GM12873 (cell line): ENCODE measurements around the gene FBXL2.

Experiments
- TF ChIP-seq, protein P1 (sequence below): IDR thresholded peaks from 2 replicates; pipeline ENCODE4 v1.5.1; 2012; ENCODE audit warnings: low read depth, mild to moderate bottlenecking, moderate library complexity, low read length, control low read depth; ENCODE audit not compliant: insufficient read depth; ENCODE audit errors: missing control alignments

The FBXL2 gene

DNA sequence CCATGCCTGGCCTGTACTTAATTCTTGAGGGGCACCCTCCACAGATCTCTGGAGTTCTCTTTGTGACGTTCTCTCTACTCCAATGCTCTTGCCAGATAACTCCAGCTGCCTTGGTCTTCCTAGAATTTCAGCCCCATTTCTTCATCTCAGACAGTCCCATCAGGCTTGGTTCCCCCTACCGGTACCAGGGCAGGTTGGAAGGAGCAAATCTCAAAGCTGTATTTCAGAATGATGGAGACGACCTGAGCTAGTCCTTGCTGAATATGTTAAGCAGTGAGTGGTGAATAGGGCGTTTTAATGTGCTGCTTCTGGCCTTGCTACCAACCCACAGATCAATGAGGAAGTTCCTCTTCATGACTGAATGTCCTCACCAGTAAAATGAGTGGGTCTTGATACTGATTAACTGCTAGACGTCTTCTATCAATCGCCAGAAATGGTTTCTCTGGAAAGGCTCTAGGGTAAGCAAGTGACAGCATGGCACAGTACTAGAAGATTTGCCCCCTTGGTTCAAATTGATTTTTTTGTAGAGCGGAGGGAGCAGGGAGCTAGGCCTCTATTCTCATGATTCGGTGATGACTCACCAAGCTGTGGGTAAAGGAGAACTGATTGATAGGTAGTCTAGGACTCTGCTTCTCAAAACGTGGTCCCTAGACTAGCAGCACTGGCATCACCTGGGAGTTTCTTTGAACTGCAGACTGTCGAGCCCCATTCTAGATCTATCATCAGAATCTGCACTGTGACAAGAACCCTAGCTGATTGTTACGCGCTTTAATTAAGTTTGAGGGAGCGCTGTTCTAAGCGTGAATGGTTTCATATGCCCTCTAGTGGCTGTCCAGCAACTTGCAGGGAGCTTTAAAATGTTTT is 95.2 kb downstream of the FBXL2 start:
- TF ChIP-seq, protein P1, sequence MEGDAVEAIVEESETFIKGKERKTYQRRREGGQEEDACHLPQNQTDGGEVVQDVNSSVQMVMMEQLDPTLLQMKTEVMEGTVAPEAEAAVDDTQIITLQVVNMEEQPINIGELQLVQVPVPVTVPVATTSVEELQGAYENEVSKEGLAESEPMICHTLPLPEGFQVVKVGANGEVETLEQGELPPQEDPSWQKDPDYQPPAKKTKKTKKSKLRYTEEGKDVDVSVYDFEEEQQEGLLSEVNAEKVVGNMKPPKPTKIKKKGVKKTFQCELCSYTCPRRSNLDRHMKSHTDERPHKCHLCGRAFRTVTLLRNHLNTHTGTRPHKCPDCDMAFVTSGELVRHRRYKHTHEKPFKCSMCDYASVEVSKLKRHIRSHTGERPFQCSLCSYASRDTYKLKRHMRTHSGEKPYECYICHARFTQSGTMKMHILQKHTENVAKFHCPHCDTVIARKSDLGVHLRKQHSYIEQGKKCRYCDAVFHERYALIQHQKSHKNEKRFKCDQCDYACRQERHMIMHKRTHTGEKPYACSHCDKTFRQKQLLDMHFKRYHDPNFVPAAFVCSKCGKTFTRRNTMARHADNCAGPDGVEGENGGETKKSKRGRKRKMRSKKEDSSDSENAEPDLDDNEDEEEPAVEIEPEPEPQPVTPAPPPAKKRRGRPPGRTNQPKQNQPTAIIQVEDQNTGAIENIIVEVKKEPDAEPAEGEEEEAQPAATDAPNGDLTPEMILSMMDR = peak; percentile 88

DNA sequence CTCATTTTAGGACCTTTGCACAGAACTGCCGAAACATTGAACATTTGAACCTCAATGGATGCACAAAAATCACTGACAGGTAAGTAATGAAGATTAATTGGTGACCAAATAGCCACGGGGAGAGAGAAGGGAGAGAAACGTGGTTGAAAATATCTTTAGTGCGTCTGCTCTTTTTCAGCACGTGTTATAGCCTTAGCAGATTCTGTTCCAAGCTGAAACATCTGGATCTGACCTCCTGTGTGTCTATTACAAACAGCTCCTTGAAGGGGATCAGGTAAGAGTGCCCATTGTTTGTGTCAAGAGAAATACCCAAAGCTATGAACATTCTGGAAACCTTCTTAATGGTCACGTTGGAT is 95.8 kb downstream of the FBXL2 start:
- TF ChIP-seq, protein P1 = no peak

DNA sequence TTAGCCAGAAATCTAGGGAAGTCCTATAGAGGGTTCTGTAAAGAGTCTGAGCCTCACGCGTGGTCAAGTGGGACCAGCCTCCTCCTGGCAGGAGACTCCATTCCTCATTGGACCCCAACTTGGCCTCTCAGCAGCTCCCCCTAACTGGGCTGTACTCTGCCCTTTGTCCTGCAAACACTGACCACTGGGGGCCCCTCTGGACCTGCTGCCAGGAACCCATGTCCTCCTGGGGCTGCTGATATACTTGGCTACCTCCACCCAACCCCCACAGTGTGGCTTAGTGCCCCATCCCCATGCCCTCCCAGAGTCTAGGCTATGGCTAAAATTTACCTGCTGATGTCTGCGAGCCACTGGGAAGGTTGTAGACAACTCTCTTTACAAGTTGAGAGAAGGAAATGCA is 100.2 kb downstream of the FBXL2 start:
- TF ChIP-seq, protein P1 = no peak

DNA sequence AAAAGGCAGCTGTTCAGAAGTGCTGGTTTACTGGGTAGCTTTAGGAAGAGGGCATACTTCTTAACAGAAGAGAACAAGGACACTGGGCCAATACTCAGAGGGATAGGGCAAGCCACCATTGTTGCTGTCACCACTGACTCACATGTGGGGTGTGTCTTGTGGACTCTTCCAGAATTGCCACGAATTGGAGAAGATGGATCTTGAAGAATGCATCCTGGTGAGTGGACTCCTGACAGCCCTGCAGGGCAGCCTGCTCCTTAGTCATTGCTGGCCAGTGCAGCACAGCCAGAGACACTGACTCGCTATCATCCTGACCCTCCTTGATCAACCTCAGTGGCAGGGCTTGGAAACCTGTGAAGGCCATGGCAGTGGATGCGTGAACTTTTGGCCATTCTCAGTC is 100.7 kb downstream of the FBXL2 start:
- TF ChIP-seq, protein P1 = no peak

DNA sequence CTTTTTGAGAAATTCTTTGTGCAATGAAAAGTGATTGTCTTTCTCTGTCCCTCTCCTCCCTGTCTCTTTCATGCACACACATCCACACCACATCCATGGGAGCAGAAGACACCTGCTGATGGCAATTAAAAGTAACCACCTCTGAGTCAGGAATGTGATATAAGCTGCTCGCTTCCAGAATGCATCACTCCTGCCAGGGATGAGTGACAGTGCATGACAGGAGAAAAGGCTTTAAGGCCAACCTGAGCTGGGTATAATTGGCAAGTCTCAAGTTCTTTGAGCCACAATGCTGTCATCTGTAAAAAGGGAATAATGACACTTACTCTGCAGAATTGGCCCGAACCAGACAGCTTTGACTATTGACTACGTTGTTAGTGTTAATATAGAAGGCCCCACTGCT is 103.4 kb downstream of the FBXL2 start:
- TF ChIP-seq, protein P1 = no peak

DNA sequence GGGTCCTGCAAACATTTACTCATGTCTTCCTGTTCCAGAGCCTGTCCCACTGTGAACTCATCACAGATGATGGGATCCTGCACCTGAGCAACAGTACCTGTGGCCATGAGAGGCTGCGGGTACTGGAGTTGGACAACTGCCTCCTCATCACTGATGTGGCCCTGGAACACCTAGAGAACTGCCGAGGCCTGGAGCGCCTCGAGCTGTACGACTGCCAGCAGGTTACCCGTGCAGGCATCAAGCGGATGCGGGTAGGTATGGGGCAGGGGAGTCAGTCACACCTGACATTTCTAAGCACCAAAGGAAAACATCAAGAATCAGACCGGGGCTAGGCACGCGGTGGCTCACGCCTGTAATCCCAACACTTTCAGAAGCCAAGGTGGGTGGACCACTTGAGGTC is 106.7 kb downstream of the FBXL2 start:
- TF ChIP-seq, protein P1 = no peak

DNA sequence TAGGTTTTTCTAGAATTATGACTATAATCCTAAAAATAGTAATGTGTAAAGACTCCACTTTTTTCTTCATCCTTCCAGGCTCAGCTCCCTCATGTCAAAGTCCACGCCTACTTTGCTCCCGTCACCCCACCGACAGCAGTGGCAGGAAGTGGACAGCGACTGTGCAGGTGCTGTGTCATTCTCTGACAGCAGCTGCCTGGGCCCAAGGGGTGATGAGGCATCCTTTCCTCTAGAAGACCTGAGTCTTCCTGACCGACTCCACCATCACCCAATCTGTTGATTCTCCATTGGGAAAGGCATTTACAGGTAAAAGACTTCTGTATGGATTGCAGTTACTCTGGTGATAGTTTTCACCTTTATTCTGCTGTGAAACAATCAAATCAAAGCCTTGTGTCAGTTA is 108.2 kb downstream of the FBXL2 start:
- TF ChIP-seq, protein P1 = no peak
